ENCODE measurements around the gene ACTRT2. TPM values are rescaled to one million over a fixed set of nuclear protein-coding genes. Genes with fewer than 3 reads are reported as not detected.

ACTRT2 gene
- total and polyA plus RNA-seq, 2 of the 8 experiments (the other 6 are each of a cell fraction or from before 2014, with no cell fraction given): not detected

DNA sequence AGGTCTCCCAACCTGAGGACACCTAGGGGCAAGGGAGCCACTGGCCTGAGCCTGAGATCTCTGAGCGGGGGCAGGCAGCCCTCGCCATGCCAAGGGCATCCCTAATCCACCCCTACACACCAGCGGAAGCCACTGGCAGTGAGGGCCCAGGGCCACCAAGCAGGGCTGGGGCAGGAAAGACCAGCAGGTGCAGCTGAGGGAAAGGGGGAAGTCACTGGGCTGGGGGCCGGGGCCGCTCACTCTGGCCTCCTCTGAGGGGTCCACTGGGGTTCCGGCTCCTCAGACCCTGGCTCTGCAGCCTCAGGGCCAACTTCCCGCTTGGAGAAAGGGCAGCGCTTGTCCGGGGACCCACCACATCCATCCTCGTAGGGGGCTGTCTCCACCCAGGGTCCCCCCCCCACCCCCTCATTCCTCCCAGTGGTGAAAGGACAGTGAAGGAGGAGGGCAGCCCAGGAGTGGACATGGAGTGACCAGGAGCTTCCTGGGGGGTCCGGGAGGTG, 42.5 kb upstream of the ACTRT2 start (continued):
- TF ChIP-seq, protein P1, sequence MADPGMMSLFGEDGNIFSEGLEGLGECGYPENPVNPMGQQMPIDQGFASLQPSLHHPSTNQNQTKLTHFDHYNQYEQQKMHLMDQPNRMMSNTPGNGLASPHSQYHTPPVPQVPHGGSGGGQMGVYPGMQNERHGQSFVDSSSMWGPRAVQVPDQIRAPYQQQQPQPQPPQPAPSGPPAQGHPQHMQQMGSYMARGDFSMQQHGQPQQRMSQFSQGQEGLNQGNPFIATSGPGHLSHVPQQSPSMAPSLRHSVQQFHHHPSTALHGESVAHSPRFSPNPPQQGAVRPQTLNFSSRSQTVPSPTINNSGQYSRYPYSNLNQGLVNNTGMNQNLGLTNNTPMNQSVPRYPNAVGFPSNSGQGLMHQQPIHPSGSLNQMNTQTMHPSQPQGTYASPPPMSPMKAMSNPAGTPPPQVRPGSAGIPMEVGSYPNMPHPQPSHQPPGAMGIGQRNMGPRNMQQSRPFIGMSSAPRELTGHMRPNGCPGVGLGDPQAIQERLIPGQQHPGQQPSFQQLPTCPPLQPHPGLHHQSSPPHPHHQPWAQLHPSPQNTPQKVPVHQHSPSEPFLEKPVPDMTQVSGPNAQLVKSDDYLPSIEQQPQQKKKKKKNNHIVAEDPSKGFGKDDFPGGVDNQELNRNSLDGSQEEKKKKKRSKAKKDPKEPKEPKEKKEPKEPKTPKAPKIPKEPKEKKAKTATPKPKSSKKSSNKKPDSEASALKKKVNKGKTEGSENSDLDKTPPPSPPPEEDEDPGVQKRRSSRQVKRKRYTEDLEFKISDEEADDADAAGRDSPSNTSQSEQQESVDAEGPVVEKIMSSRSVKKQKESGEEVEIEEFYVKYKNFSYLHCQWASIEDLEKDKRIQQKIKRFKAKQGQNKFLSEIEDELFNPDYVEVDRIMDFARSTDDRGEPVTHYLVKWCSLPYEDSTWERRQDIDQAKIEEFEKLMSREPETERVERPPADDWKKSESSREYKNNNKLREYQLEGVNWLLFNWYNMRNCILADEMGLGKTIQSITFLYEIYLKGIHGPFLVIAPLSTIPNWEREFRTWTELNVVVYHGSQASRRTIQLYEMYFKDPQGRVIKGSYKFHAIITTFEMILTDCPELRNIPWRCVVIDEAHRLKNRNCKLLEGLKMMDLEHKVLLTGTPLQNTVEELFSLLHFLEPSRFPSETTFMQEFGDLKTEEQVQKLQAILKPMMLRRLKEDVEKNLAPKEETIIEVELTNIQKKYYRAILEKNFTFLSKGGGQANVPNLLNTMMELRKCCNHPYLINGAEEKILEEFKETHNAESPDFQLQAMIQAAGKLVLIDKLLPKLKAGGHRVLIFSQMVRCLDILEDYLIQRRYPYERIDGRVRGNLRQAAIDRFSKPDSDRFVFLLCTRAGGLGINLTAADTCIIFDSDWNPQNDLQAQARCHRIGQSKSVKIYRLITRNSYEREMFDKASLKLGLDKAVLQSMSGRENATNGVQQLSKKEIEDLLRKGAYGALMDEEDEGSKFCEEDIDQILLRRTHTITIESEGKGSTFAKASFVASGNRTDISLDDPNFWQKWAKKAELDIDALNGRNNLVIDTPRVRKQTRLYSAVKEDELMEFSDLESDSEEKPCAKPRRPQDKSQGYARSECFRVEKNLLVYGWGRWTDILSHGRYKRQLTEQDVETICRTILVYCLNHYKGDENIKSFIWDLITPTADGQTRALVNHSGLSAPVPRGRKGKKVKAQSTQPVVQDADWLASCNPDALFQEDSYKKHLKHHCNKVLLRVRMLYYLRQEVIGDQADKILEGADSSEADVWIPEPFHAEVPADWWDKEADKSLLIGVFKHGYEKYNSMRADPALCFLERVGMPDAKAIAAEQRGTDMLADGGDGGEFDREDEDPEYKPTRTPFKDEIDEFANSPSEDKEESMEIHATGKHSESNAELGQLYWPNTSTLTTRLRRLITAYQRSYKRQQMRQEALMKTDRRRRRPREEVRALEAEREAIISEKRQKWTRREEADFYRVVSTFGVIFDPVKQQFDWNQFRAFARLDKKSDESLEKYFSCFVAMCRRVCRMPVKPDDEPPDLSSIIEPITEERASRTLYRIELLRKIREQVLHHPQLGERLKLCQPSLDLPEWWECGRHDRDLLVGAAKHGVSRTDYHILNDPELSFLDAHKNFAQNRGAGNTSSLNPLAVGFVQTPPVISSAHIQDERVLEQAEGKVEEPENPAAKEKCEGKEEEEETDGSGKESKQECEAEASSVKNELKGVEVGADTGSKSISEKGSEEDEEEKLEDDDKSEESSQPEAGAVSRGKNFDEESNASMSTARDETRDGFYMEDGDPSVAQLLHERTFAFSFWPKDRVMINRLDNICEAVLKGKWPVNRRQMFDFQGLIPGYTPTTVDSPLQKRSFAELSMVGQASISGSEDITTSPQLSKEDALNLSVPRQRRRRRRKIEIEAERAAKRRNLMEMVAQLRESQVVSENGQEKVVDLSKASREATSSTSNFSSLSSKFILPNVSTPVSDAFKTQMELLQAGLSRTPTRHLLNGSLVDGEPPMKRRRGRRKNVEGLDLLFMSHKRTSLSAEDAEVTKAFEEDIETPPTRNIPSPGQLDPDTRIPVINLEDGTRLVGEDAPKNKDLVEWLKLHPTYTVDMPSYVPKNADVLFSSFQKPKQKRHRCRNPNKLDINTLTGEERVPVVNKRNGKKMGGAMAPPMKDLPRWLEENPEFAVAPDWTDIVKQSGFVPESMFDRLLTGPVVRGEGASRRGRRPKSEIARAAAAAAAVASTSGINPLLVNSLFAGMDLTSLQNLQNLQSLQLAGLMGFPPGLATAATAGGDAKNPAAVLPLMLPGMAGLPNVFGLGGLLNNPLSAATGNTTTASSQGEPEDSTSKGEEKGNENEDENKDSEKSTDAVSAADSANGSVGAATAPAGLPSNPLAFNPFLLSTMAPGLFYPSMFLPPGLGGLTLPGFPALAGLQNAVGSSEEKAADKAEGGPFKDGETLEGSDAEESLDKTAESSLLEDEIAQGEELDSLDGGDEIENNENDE (IDR thresholded peaks at IDR 0.05; ENCODE audit: insufficient replicate concordance, low read length): no peak
- no peak for TF ChIP-seq POU5F1 (IDR thresholded peaks at IDR 0.05; ENCODE audit: low read depth, low read length)
- TF ChIP-seq RNF2 (IDR thresholded peaks at IDR 0.05; ENCODE audit: borderline replicate concordance, low read depth, low read length, missing control alignments, poor library complexity, severe bottlenecking): no peak
- TF ChIP-seq CREB1 (IDR thresholded peaks at IDR 0.05): no peak
- no peak for TF ChIP-seq ZNF274 (IDR thresholded peaks at IDR 0.05; ENCODE audit: borderline replicate concordance, extremely low read depth, low read length)
- no peak for TF ChIP-seq RFX5 (IDR thresholded peaks at IDR 0.05; ENCODE audit: borderline replicate concordance, low read depth, low read length)

Data from H1 (cell line).